Testis (tissue), 3 donors: ENCODE measurements around the gene RASGRF2. TPM values are rescaled to one million over a fixed set of nuclear protein-coding genes. Genes with fewer than 3 reads are reported as not detected.
"Not testable (repeated sequence)": the region's sequence is repeated elsewhere in the genome, so short reads cannot be mapped to it uniquely, and the experiment has no call there.

Experiments
- DNase-seq: peaks from one replicate; pipeline ENCODE4 v3.0.0-alpha.2; 2019
- H3K27ac ChIP-seq, 2 donors: fragments of 200-600 bp; sonication (generic); one replicate each; pipeline ENCODE4 v1.5.1; 2019
- H3K27me3 ChIP-seq: fragments of 200-600 bp; sonication (generic); one replicate; pipeline ENCODE4 v1.5.1; 2019
- H3K36me3 ChIP-seq: fragments of 200-600 bp; sonication (generic); one replicate; pipeline ENCODE4 v1.5.1; 2017; ENCODE audit warnings: low read depth; ENCODE audit errors: missing control alignments
- H3K4me1 ChIP-seq: fragments of 200-600 bp; sonication (generic); one replicate; pipeline ENCODE4 v1.5.1; 2019
- H3K4me3 ChIP-seq, 2 donors: fragments of 200-600 bp; sonication (generic); one replicate each; pipeline ENCODE4 v1.5.1; 2017 to 2019
- H3K9me3 ChIP-seq: fragments of 200-600 bp; sonication (generic); one replicate; pipeline ENCODE4 v1.5.1; 2017
- POLR2A ChIP-seq: fragments of 450-650 bp; IDR thresholded peaks from one replicate; pipeline ENCODE4 v1.6.1; 2017; ENCODE audit warnings: antibody characterized with exemption, mild to moderate bottlenecking, moderate library complexity
- WGBS, 2 donors: methylation state at CpG; one replicate each; pipeline ENCODE4 v1.1.5; 2018; 5-methylcytosine and 5-hydroxymethylcytosine counted together
- intact Hi-C: fragments of 100-400 bp; cut with DNase I; formaldehyde crosslinking; loops from one replicate; pipeline ENCODE4 v1.15.1; 2023; ENCODE audit warnings: low total_unique reads
- polyA plus RNA-seq: library from polyadenylated mRNA; stranded (reverse); fragments of 350-450 nt; fragmentation: Illumina TruSeq; extraction: RNeasy Lipid Tissue Mini Kit (QIAGEN cat#74804); gene quantifications from one replicate; pipeline ENCODE4 v1.2.3, GENCODE V29; 2014; ENCODE audit warnings: low read depth, low replicate concordance; ENCODE audit not compliant: insufficient read depth
- total RNA-seq, 2 donors: library from RNA; depleted of rRNA; stranded (reverse); fragments of >200 nt; gene quantifications; one replicate each; pipeline ENCODE4 v1.2.3, GENCODE V29; 2016
- TF ChIP-seq, protein P1 (sequence below), 3 experiments: fragments of 450-650 bp in 2 of 3; fragments of 200-600 bp in 1 of 3; sonication (generic) in 1 of 3; IDR thresholded peaks; one replicate each; pipeline ENCODE4 v1.5.1; 2016 to 2019; ENCODE audit warnings: antibody characterized with exemption in 3 of 3, mild to moderate bottlenecking in 2 of 3, moderate library complexity in 1 of 3

Gene RASGRF2
- total and polyA plus RNA-seq, 3 donors from 2014 or later: 6.2 to 11.3 (median 7.8) TPM

DNA sequence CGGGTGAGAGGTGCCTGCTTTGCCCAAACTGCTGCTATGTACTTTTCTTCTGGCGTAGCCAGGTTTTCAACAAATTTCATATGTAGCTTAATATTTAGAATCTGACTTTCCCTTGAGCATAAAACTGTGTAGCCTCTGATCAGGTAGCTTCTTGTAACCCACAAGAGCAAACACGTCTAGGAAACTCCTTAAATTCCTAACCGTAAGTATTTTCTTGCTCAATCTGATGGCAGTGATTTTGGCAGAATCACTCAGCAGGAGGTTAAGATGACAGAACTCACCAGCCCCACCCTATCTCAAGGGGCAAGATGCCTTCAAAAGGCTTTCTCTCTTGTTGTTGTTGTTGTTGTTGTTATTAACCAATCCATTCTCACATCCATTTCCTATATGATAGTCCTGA, 293.7 kb downstream of the RASGRF2 start:
- Histone ChIP-seq H3K4me1 (no peaks in the 10 kb centered on the region), H3K27ac (no peak overlapping the region), H3K4me3 (no peak overlapping the region), H3K27me3 (no peaks in the 10 kb centered on the region), H3K36me3 (no peaks in the 10 kb centered on the region), H3K9me3 (no peaks in the 10 kb centered on the region)
- no peak for DNase-seq
- no peak for TF ChIP-seq POLR2A
- TF ChIP-seq, protein P1, sequence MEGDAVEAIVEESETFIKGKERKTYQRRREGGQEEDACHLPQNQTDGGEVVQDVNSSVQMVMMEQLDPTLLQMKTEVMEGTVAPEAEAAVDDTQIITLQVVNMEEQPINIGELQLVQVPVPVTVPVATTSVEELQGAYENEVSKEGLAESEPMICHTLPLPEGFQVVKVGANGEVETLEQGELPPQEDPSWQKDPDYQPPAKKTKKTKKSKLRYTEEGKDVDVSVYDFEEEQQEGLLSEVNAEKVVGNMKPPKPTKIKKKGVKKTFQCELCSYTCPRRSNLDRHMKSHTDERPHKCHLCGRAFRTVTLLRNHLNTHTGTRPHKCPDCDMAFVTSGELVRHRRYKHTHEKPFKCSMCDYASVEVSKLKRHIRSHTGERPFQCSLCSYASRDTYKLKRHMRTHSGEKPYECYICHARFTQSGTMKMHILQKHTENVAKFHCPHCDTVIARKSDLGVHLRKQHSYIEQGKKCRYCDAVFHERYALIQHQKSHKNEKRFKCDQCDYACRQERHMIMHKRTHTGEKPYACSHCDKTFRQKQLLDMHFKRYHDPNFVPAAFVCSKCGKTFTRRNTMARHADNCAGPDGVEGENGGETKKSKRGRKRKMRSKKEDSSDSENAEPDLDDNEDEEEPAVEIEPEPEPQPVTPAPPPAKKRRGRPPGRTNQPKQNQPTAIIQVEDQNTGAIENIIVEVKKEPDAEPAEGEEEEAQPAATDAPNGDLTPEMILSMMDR (IDR thresholded peaks at IDR 0.05): no peak
- 87 to 91% methylated on average over 4 of the region's 4 CpGs for WGBS, 2 donors
- intact Hi-C loops: no loop called here

DNA sequence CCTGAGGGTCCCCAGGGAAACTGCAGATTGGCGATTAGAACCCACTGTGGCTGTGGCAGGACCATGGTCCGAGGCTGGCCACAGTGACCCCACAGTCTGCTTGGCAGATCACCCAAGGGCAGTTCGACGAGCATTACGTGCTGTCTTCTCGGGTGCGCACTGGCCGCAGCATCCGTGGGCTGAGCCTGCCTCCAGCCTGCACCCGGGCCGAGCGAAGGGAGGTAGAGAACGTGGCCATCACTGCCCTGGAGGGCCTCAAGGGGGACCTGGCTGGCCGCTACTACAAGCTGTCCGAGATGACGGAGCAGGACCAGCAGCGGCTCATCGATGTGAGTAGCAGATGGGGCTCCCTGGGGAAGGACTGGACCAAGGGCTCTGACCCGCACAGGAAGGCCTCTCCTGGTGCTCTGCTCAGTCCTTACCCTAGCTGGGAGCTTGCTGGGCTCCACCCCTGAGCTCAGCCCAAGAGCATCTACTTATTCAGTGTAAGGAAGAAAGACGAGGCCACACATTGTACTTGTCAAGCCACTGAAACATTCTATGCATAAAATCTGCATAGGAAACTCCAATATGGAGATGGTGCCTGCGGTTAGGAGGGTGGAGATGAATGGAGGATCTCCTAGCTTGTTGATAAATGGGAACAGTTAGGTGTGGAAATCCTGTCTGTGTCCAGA, 294.9 kb downstream of the RASGRF2 start:
- intact Hi-C loops: no loop called here
- DNase-seq: no peak
- no peaks in the 10 kb centered on the region for H3K9me3 ChIP-seq
- H3K27ac ChIP-seq: no peak overlapping the region
- no peaks in the 10 kb centered on the region for H3K4me1 ChIP-seq
- no peaks in the 10 kb centered on the region for H3K36me3 ChIP-seq
- WGBS, 2 donors: 95 to 96% methylated on average over 10 to 21 of the region's 21 CpGs
- TF ChIP-seq POLR2A: no peak
- TF ChIP-seq, protein P1 (IDR thresholded peaks at IDR 0.05): no peak
- H3K4me3 ChIP-seq: no peak overlapping the region
- H3K27me3 ChIP-seq: no peaks in the 10 kb centered on the region

DNA sequence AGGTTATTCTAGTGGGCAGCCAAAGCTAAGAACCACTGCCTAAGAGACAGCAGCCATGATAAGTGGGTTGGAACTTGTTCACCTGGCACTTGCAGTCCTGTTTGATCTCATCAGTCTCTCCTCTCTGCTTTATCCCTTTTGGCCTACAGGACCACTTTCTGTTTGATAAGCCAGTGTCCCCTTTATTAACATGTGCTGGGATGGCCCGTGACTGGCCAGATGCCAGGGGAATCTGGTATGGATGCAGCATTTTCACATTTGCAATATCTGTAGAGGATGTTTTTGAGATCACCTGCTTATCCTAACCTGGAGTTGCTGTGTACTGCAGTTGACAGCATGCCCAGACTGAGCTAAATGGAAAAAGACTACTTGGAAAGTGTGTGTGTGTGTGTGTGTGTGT, 296.6 kb downstream of the RASGRF2 start:
- intact Hi-C loops: no loop called here
- TF ChIP-seq, protein P1 (IDR thresholded peaks at IDR 0.05): no peak
- no peak for TF ChIP-seq POLR2A
- no peaks in the 10 kb centered on the region for H3K27me3 ChIP-seq
- no peak overlapping the region for H3K27ac ChIP-seq
- no peaks in the 10 kb centered on the region for H3K36me3 ChIP-seq
- WGBS, 2 donors: 80 to 86% methylated on average over 1 of the region's 1 CpG
- DNase-seq: no peak
- H3K4me3 ChIP-seq: no peak overlapping the region
- no peaks in the 10 kb centered on the region for H3K4me1 ChIP-seq
- no peaks in the 10 kb centered on the region for H3K9me3 ChIP-seq

DNA sequence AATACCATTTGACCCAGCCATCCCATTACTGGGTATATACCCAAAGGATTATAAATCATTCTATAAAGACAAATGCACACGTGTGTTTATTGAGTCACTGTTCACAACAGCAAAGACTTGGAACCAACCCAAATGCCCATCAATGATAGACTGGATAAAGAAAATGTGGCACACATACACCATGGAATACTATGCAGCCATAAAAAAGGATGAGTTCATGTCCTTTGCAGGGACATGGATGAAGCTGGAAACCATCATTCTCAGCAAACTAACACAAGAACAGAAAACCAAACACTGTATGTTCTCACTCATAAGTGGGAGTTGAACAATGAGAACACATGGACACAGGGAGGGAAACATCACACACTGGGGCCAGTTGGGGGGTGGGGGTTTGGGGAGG, 302.6 kb downstream of the RASGRF2 start:
- H3K27ac ChIP-seq, H3K36me3 ChIP-seq, intact Hi-C loops, H3K9me3 ChIP-seq, H3K4me3 ChIP-seq, H3K4me1 ChIP-seq, DNase-seq, H3K27me3 ChIP-seq: not testable (repeated sequence)
- WGBS, 2 donors: 97 to 100% methylated on average over 1 of the region's 1 CpG

DNA sequence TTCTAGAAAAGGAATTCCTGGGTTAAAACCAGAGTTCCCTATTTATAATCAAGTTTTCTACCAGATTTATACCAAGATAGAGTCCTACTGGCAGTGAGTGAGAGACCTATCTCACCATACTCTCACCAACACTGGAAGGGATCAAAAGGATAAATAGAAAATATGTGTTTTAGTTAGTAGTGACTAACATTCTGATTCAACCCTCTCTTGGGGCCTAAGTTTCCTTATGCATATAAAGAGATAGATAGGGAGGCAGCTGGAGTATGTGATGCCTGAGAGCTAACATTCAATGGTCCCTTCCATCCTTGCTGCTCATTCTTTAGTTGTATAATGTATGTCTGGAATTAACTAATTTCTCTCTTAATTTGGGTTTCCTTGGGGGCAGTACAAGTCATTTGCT, 304.9 kb downstream of the RASGRF2 start:
- Histone ChIP-seq H3K27ac (no peak overlapping the region), H3K4me1 (no peaks in the 10 kb centered on the region), H3K27me3 (no peaks in the 10 kb centered on the region), H3K9me3 (no peaks in the 10 kb centered on the region), H3K4me3 (no peak overlapping the region), H3K36me3 (no peaks in the 10 kb centered on the region)
- intact Hi-C loops: no loop called here
- TF ChIP-seq, protein P1 (IDR thresholded peaks at IDR 0.05): no peak
- no peak for TF ChIP-seq POLR2A
- DNase-seq: no peak
